ENCODE data around the gene TMTC4. TPM values are rescaled to one million over a fixed set of nuclear protein-coding genes. Genes with fewer than 3 reads are reported as not detected.
"Not testable (repeated sequence)": the region's sequence is repeated elsewhere in the genome, so short reads cannot be mapped to it uniquely, and the experiment has no call there.

The TMTC4 gene
- total RNA-seq, 5 donors from 2014 or later (not counting 1 experiment from before 2014, with no cell fraction given) = 7.0 to 52.2 (median 27.7) TPM

- Histone ChIP-seq H3K36me3 (ENCODE audit: control insufficient read depth in 2 of 2, extremely low read depth in 1 of 2, insufficient read depth in 1 of 2, low read length in 1 of 2) (peaks cover 0 to 10% of the 10 kb centered on the region in 2 donors), H3K4me3 (ENCODE audit: control insufficient read depth in 1 of 2, extremely low read depth in 1 of 2, low read length in 1 of 2) (no peak overlapping the region), H3K9me3 (no peaks in the 10 kb centered on the region), H3K27me3 (replicated peaks in 1 of 2; ENCODE audit: control insufficient read depth in 2 of 2, extremely low read depth in 1 of 2, insufficient read depth in 2 of 2, low read length in 1 of 2) (no peaks in the 10 kb centered on the region), H3K4me1 (ENCODE audit: control insufficient read depth in 1 of 2, extremely low read depth in 1 of 2, insufficient read depth in 2 of 2, low read length in 2 of 2) (peaks cover 13 to 18% of the 10 kb centered on the region in 2 experiments), H3K27ac (ENCODE audit: low read length) (no peak overlapping the region)
- H3K4me1 Mint-ChIP-seq = peaks cover 37 to 47% (median 46%) of the 10 kb centered on the region in 3 donors
- peak overlapping the region in 1 of 3 donors; percentile 35 for H3K4me3 Mint-ChIP-seq
- H3K9me3 Mint-ChIP-seq = no peaks in the 10 kb centered on the region
- no peaks in the 10 kb centered on the region for H3K27me3 Mint-ChIP-seq
- DNase-seq (no peak), ATAC-seq (replicated peaks in 1 of 4) (no peak)
- WGBS (ENCODE audit: insufficient coverage) = 90% methylated on average over 2 of the region's 4 CpGs
- CTCF ChIA-PET = no interaction called here
- POLR2A ChIA-PET = no interaction called here
- H3K27ac Mint-ChIP-seq = no peak overlapping the region
- H3K36me3 Mint-ChIP-seq = peaks cover 37% of the 10 kb centered on the region
These were observed 93.6 kb downstream of the TMTC4 start for GRCh38 chr13:100581030-100581429.

- POLR2A ChIA-PET = no interaction called here
- 96% methylated on average over 12 of the region's 12 CpGs for WGBS (ENCODE audit: insufficient coverage)
These were observed 94.5 kb downstream of the TMTC4 start for GRCh38 chr13:100580045-100580444.

GRCh38 chr13:100577239-100577638, 97.4 kb downstream of the TMTC4 start:
- H3K27me3 ChIP-seq (replicated peaks in 1 of 2; ENCODE audit: control insufficient read depth in 2 of 2, extremely low read depth in 1 of 2, insufficient read depth in 2 of 2, low read length in 1 of 2); H3K27me3 Mint-ChIP-seq; H3K4me3 ChIP-seq (ENCODE audit: control insufficient read depth in 1 of 2, extremely low read depth in 1 of 2, low read length in 1 of 2); CTCF ChIA-PET; H3K4me1 ChIP-seq (ENCODE audit: control insufficient read depth in 1 of 2, extremely low read depth in 1 of 2, insufficient read depth in 2 of 2, low read length in 2 of 2); ATAC-seq (replicated peaks in 1 of 4); POLR2A ChIA-PET; H3K9me3 Mint-ChIP-seq; DNase-seq; H3K27ac ChIP-seq (ENCODE audit: low read length); H3K27ac Mint-ChIP-seq; H3K4me3 Mint-ChIP-seq; H3K9me3 ChIP-seq: not testable (repeated sequence)
- no CpG with 5 or more reads among the region's 4 CpGs for WGBS (ENCODE audit: insufficient coverage)
- Mint-ChIP-seq H3K36me3 (peaks cover 42% of the 10 kb centered on the region), H3K4me1 (peaks cover 29 to 35% (median 32%) of the 10 kb centered on the region in 3 donors)
- H3K36me3 ChIP-seq (ENCODE audit: control insufficient read depth in 2 of 2, extremely low read depth in 1 of 2, insufficient read depth in 1 of 2, low read length in 1 of 2) = peaks cover 0 to 12% of the 10 kb centered on the region in 2 donors

More at GRCh38 chr13:100580045-100580444, 94.5 kb downstream of the TMTC4 start:
- Histone ChIP-seq H3K4me3 (ENCODE audit: control insufficient read depth in 1 of 2, extremely low read depth in 1 of 2, low read length in 1 of 2) (no peak overlapping the region), H3K27me3 (replicated peaks in 1 of 2; ENCODE audit: control insufficient read depth in 2 of 2, extremely low read depth in 1 of 2, insufficient read depth in 2 of 2, low read length in 1 of 2) (no peaks in the 10 kb centered on the region), H3K9me3 (no peaks in the 10 kb centered on the region), H3K27ac (ENCODE audit: low read length) (no peak overlapping the region), H3K36me3 (ENCODE audit: control insufficient read depth in 2 of 2, extremely low read depth in 1 of 2, insufficient read depth in 1 of 2, low read length in 1 of 2) (peaks cover 0 to 11% of the 10 kb centered on the region in 2 donors), H3K4me1 (ENCODE audit: control insufficient read depth in 1 of 2, extremely low read depth in 1 of 2, insufficient read depth in 2 of 2, low read length in 2 of 2) (peaks cover 7 to 16% of the 10 kb centered on the region in 2 experiments)
- no peak overlapping the region for H3K4me3 Mint-ChIP-seq
- no peak overlapping the region for H3K27ac Mint-ChIP-seq
- DNase-seq (no peak), ATAC-seq (replicated peaks in 1 of 4) (no peak)
- CTCF ChIA-PET = no interaction called here
- H3K4me1 Mint-ChIP-seq = peaks cover 31 to 42% (median 39%) of the 10 kb centered on the region in 3 donors
- H3K36me3 Mint-ChIP-seq = peaks cover 38% of the 10 kb centered on the region
- H3K9me3 Mint-ChIP-seq = no peaks in the 10 kb centered on the region
- no peaks in the 10 kb centered on the region for H3K27me3 Mint-ChIP-seq

- H3K27ac ChIP-seq (ENCODE audit: low read length) = no peak overlapping the region
- ChIA-PET POLR2A (interaction anchor here (0.6 to 0.7 kb wide), 3 partner anchors 102 to 1985 kb away, joined by 3 to 5 read pairs (median 4); no protein-coding TSS in a partner anchor), CTCF (interaction anchor here (0.5 to 4.1 kb wide), 32 partner anchors 10 to 1999 kb away, joined by 3 to 32 read pairs (median 4); partner anchors contain the start of genes GGACT (in 2 of the 2) and TMTC4 (in 1 of the 2))
- H3K4me1 Mint-ChIP-seq = peaks cover 13 to 19% (median 16%) of the 10 kb centered on the region in 3 donors
- H3K36me3 ChIP-seq (ENCODE audit: control insufficient read depth in 2 of 2, extremely low read depth in 1 of 2, insufficient read depth in 1 of 2, low read length in 1 of 2) = peaks cover 0 to 2% of the 10 kb centered on the region in 2 donors
- H3K4me1 ChIP-seq (ENCODE audit: control insufficient read depth in 1 of 2, extremely low read depth in 1 of 2, insufficient read depth in 2 of 2, low read length in 2 of 2) = peaks cover 0 to 2% of the 10 kb centered on the region in 2 experiments
- no peak overlapping the region for H3K4me3 ChIP-seq (ENCODE audit: control insufficient read depth in 1 of 2, extremely low read depth in 1 of 2, low read length in 1 of 2)
- ATAC-seq (replicated peaks in 1 of 4) (peak; percentile 79 to 89 (median 83)), DNase-seq (peak; percentile 29 to 87 (median 67))
- no peak overlapping the region for H3K4me3 Mint-ChIP-seq
- no peaks in the 10 kb centered on the region for H3K27me3 Mint-ChIP-seq
- no peak overlapping the region for H3K27ac Mint-ChIP-seq
- H3K9me3 ChIP-seq = no peaks in the 10 kb centered on the region
- no peaks in the 10 kb centered on the region for H3K9me3 Mint-ChIP-seq
- 33% methylated on average over 1 of the region's 2 CpGs for WGBS (ENCODE audit: insufficient coverage)
- H3K36me3 Mint-ChIP-seq = peaks cover 12% of the 10 kb centered on the region
- no peaks in the 10 kb centered on the region for H3K27me3 ChIP-seq (replicated peaks in 1 of 2; ENCODE audit: control insufficient read depth in 2 of 2, extremely low read depth in 1 of 2, insufficient read depth in 2 of 2, low read length in 1 of 2)
These were observed 101.5 kb downstream of the TMTC4 start for GRCh38 chr13:100573121-100573520.

GRCh38 chr13:100566543-100566942, 108.1 kb downstream of the TMTC4 start:
- CTCF ChIA-PET = interaction anchor here in 1 of 2 donors (0.5 kb wide), 1 partner anchor 749 kb away, joined by 3 read pairs; no protein-coding TSS in a partner anchor
- WGBS (ENCODE audit: insufficient coverage) = 74% methylated on average over 2 of the region's 6 CpGs
- Histone ChIP-seq H3K27ac (ENCODE audit: low read length) (no peak overlapping the region), H3K9me3 (no peaks in the 10 kb centered on the region), H3K4me1 (ENCODE audit: control insufficient read depth in 1 of 2, extremely low read depth in 1 of 2, insufficient read depth in 2 of 2, low read length in 2 of 2) (no peaks in the 10 kb centered on the region), H3K27me3 (replicated peaks in 1 of 2; ENCODE audit: control insufficient read depth in 2 of 2, extremely low read depth in 1 of 2, insufficient read depth in 2 of 2, low read length in 1 of 2) (no peaks in the 10 kb centered on the region), H3K36me3 (ENCODE audit: control insufficient read depth in 2 of 2, extremely low read depth in 1 of 2, insufficient read depth in 1 of 2, low read length in 1 of 2) (no peaks in the 10 kb centered on the region), H3K4me3 (ENCODE audit: control insufficient read depth in 1 of 2, extremely low read depth in 1 of 2, low read length in 1 of 2) (no peak overlapping the region)
- H3K36me3 Mint-ChIP-seq = peaks cover 24% of the 10 kb centered on the region
- DNase-seq (no peak), ATAC-seq (replicated peaks in 1 of 4) (no peak)
- H3K27ac Mint-ChIP-seq = no peak overlapping the region
- H3K27me3 Mint-ChIP-seq = no peaks in the 10 kb centered on the region
- peaks cover 0 to 2% (median 0%) of the 10 kb centered on the region in 3 donors for H3K9me3 Mint-ChIP-seq
- H3K4me3 Mint-ChIP-seq = no peak overlapping the region
- POLR2A ChIA-PET = no interaction called here
- peaks cover 0 to 4% (median 0%) of the 10 kb centered on the region in 3 donors for H3K4me1 Mint-ChIP-seq

- Mint-ChIP-seq H3K27ac (no peak overlapping the region), H3K4me1 (peaks cover 0 to 4% (median 0%) of the 10 kb centered on the region in 3 donors), H3K4me3 (no peak overlapping the region), H3K9me3 (peaks cover 0 to 2% (median 0%) of the 10 kb centered on the region in 3 donors), H3K36me3 (peaks cover 24% of the 10 kb centered on the region), H3K27me3 (no peaks in the 10 kb centered on the region)
- peak in 1 of 4 experiments; percentile 31 for ATAC-seq (replicated peaks in 1 of 4)
- no peaks in the 10 kb centered on the region for H3K9me3 ChIP-seq
- no peaks in the 10 kb centered on the region for H3K4me1 ChIP-seq (ENCODE audit: control insufficient read depth in 1 of 2, extremely low read depth in 1 of 2, insufficient read depth in 2 of 2, low read length in 2 of 2)
- ChIA-PET CTCF (no interaction called here), POLR2A (no interaction called here)
- H3K27ac ChIP-seq (ENCODE audit: low read length) = no peak overlapping the region
- H3K36me3 ChIP-seq (ENCODE audit: control insufficient read depth in 2 of 2, extremely low read depth in 1 of 2, insufficient read depth in 1 of 2, low read length in 1 of 2) = no peaks in the 10 kb centered on the region
- H3K4me3 ChIP-seq (ENCODE audit: control insufficient read depth in 1 of 2, extremely low read depth in 1 of 2, low read length in 1 of 2) = no peak overlapping the region
- no peak for DNase-seq
- 22% methylated on average over 8 of the region's 8 CpGs for WGBS (ENCODE audit: insufficient coverage)
- no peaks in the 10 kb centered on the region for H3K27me3 ChIP-seq (replicated peaks in 1 of 2; ENCODE audit: control insufficient read depth in 2 of 2, extremely low read depth in 1 of 2, insufficient read depth in 2 of 2, low read length in 1 of 2)
These were observed 109.3 kb downstream of the TMTC4 start for GRCh38 chr13:100565286-100565685.

Data from T-cell (primary cell).